Peyer's patch (tissue), 4 donors: ENCODE measurements around the gene SLC25A19.

Experiments used
- POLR2A ChIP-seq, 2 donors: fragments of 450-650 bp; IDR thresholded peaks; one replicate each; pipeline ENCODE4 v1.5.1; 2017; ENCODE audit warnings: antibody characterized with exemption in 2 of 2, mild to moderate bottlenecking in 2 of 2, moderate library complexity in 2 of 2
- TF ChIP-seq, protein P1 (sequence below), 6 experiments: fragments of 450-650 bp in 4 of 6; fragments of 200-600 bp in 2 of 6; sonication (generic) in 1 of 6; IDR thresholded peaks; one replicate each; pipeline ENCODE4 v1.5.1; 2017 to 2019; ENCODE audit warnings: antibody characterized with exemption in 6 of 6, mild to moderate bottlenecking in 3 of 6, moderate library complexity in 1 of 6

DNA sequence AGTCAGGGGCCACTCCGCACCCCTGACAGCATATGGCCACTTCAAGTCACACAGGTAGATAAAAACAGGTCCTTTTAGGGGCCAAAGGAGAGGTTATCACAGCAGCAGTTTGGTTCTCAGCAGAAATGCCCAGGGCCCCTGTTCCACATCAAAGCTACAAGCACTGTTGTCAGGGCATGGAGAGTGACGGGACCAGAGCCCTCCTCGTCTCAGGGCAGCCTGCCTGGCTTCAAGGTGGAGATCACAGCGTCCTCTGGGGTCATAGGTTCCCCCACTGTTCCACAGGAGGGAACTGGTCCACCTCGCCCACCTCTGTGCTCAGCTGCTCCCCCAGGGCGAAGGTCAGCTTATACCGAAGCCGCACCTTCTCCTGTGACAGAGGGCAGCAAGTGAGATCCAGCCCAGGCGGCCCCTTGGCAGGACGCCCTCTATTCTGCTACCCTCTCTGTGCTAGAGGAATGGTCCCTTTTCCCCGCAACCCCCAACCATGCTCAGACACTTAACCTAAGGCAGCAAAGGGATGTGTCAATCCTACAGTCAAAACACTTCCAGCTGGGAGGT is 51.1 kb downstream of the SLC25A19 start:
- TF ChIP-seq, protein P1, sequence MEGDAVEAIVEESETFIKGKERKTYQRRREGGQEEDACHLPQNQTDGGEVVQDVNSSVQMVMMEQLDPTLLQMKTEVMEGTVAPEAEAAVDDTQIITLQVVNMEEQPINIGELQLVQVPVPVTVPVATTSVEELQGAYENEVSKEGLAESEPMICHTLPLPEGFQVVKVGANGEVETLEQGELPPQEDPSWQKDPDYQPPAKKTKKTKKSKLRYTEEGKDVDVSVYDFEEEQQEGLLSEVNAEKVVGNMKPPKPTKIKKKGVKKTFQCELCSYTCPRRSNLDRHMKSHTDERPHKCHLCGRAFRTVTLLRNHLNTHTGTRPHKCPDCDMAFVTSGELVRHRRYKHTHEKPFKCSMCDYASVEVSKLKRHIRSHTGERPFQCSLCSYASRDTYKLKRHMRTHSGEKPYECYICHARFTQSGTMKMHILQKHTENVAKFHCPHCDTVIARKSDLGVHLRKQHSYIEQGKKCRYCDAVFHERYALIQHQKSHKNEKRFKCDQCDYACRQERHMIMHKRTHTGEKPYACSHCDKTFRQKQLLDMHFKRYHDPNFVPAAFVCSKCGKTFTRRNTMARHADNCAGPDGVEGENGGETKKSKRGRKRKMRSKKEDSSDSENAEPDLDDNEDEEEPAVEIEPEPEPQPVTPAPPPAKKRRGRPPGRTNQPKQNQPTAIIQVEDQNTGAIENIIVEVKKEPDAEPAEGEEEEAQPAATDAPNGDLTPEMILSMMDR (IDR thresholded peaks at IDR 0.05) = no peak
- no peak for TF ChIP-seq POLR2A (IDR thresholded peaks at IDR 0.05)
